Osteoblast (primary cell): ENCODE data around the gene TXLNA. TPM values are rescaled to one million over a fixed set of nuclear protein-coding genes. Genes with fewer than 3 reads are reported as not detected.

Source experiments
- DNase-seq: peaks from one replicate; pipeline ENCODE4 v3.0.0; 2011; ENCODE audit warnings: low spot score, mixed read lengths; ENCODE audit not compliant: insufficient read length; ENCODE audit errors: missing footprints
- H2AFZ ChIP-seq: 2 replicates; pipeline ENCODE4 v1.6.0; 2011; ENCODE audit warnings: mild to moderate bottlenecking, low read length
- H3K27ac ChIP-seq: 2 replicates; pipeline ENCODE4 v1.5.1; 2011; ENCODE audit warnings: mild to moderate bottlenecking, low read depth, low read length, moderate library complexity
- H3K27me3 ChIP-seq: 2 replicates; pipeline ENCODE4 v1.6.0; 2012; ENCODE audit warnings: mild to moderate bottlenecking, control low read depth, inconsistent platforms, low read length, moderate library complexity; ENCODE audit not compliant: insufficient read depth
- H3K36me3 ChIP-seq: 2 replicates; pipeline ENCODE4 v1.5.1; 2011; ENCODE audit warnings: mild to moderate bottlenecking, low read length, control low read depth, moderate library complexity; ENCODE audit not compliant: insufficient read depth
- H3K4me1 ChIP-seq: 2 replicates; pipeline ENCODE4 v1.5.1; 2011; ENCODE audit warnings: mild to moderate bottlenecking, low read length, control low read depth, moderate library complexity; ENCODE audit not compliant: insufficient read depth
- H3K4me2 ChIP-seq: 2 replicates; pipeline ENCODE4 v1.6.0; 2011; ENCODE audit warnings: mild to moderate bottlenecking, low read length; ENCODE audit not compliant: insufficient read depth
- H3K4me3 ChIP-seq: fragments of 200-600 bp; sonication (generic); 3 replicates; pipeline ENCODE4 v1.5.1; 2012; ENCODE audit warnings: mild to moderate bottlenecking, low read length, inconsistent platforms; ENCODE audit not compliant: insufficient read depth
- H3K79me2 ChIP-seq: 2 replicates; pipeline ENCODE4 v1.6.0; 2012; ENCODE audit warnings: mild to moderate bottlenecking, low read length, control low read depth, inconsistent platforms; ENCODE audit not compliant: insufficient read depth
- H3K9me3 ChIP-seq: 2 replicates; pipeline ENCODE4 v1.5.1; 2011; ENCODE audit warnings: low read depth, low read length, control low read depth
- H4K20me1 ChIP-seq: 2 replicates; pipeline ENCODE4 v1.6.0; 2012; ENCODE audit warnings: mild to moderate bottlenecking, low read length, control low read depth; ENCODE audit not compliant: insufficient read depth
- CTCF ChIP-seq: IDR thresholded peaks from 2 replicates; pipeline ENCODE4 v1.5.1; 2011; ENCODE audit warnings: mild to moderate bottlenecking, low read depth, low read length, moderate library complexity; ENCODE audit errors: extremely low read depth
- total RNA-seq: library from RNA; depleted of rRNA; stranded (reverse); fragments of >200 nt; gene quantifications from 2 replicates; pipeline ENCODE4 v1.2.3, GENCODE V29; 2012

Gene TXLNA
- total RNA-seq, 1 donor, result 136 TPM

GRCh38 chr1:32197074-32197473, 17.6 kb downstream of the TXLNA start:
- no peak overlapping the region for H3K4me3 ChIP-seq
- no peak for DNase-seq
- H3K9me3 ChIP-seq, result no peaks in the 10 kb centered on the region
- peak overlapping the region; percentile 5 for H3K27ac ChIP-seq
- H3K4me2 ChIP-seq, result no peak overlapping the region
- H4K20me1 ChIP-seq, result peaks cover 32% of the 10 kb centered on the region
- no peak for TF ChIP-seq CTCF
- peaks cover 7% of the 10 kb centered on the region for H3K79me2 ChIP-seq
- H2AFZ ChIP-seq, result no peak overlapping the region
- H3K36me3 ChIP-seq, result peaks cover 71% of the 10 kb centered on the region
- peaks cover 34% of the 10 kb centered on the region for H3K4me1 ChIP-seq
- no peaks in the 10 kb centered on the region for H3K27me3 ChIP-seq

- no peak overlapping the region for H3K27ac ChIP-seq
- no peak for DNase-seq
- no peak overlapping the region for H3K4me3 ChIP-seq
- H3K4me2 ChIP-seq, result no peak overlapping the region
- H3K4me1 ChIP-seq, result peaks cover 34% of the 10 kb centered on the region
- peaks cover 32% of the 10 kb centered on the region for H4K20me1 ChIP-seq
- peaks cover 63% of the 10 kb centered on the region for H3K36me3 ChIP-seq
- TF ChIP-seq CTCF, result no peak
- H3K9me3 ChIP-seq, result no peaks in the 10 kb centered on the region
- no peak overlapping the region for H2AFZ ChIP-seq
- H3K27me3 ChIP-seq, result no peaks in the 10 kb centered on the region
- H3K79me2 ChIP-seq, result no peaks in the 10 kb centered on the region
Measured at GRCh38 chr1:32197837-32198236, 18.4 kb downstream of the TXLNA start.

GRCh38 chr1:32198237-32199042, 19.0 kb downstream of the TXLNA start:
- peaks cover 34% of the 10 kb centered on the region for H3K4me1 ChIP-seq
- H3K27ac ChIP-seq, result no peak overlapping the region
- no peak overlapping the region for H3K4me3 ChIP-seq
- TF ChIP-seq CTCF, result no peak
- H4K20me1 ChIP-seq, result peaks cover 32% of the 10 kb centered on the region
- no peaks in the 10 kb centered on the region for H3K79me2 ChIP-seq
- DNase-seq, result no peak
- peaks cover 58% of the 10 kb centered on the region for H3K36me3 ChIP-seq
- H2AFZ ChIP-seq, result no peak overlapping the region
- no peaks in the 10 kb centered on the region for H3K27me3 ChIP-seq
- H3K4me2 ChIP-seq, result no peak overlapping the region
- H3K9me3 ChIP-seq, result no peaks in the 10 kb centered on the region

GRCh38 chr1:32199043-32199716, 19.7 kb downstream of the TXLNA start:
- Histone ChIP-seq H3K4me3 (no peak overlapping the region), H3K36me3 (peaks cover 54% of the 10 kb centered on the region), H3K4me1 (peaks cover 34% of the 10 kb centered on the region), H4K20me1 (peaks cover 27% of the 10 kb centered on the region), H3K79me2 (no peaks in the 10 kb centered on the region), H3K4me2 (peak overlapping the region; percentile 99), H3K27ac (peak overlapping the region; percentile 99), H3K9me3 (no peaks in the 10 kb centered on the region), H2AFZ (no peak overlapping the region), H3K27me3 (no peaks in the 10 kb centered on the region)
- no peak for TF ChIP-seq CTCF
- peak; percentile 53 for DNase-seq
